Immature natural killer cell (primary cell): Measurements from ENCODE around the gene PPP1R9A. TPM values are rescaled to one million over a fixed set of nuclear protein-coding genes. Genes with fewer than 3 reads are reported as not detected.

ENCODE experiments used
- DNase-seq, 3 donors: peaks; one replicate each; pipeline ENCODE4 v3.0.0; 2022; ENCODE audit warnings: mixed read lengths in 1 of 3
- H3K27ac Mint-ChIP-seq, 6 donors: one replicate each; pipeline ENCODE4 v1.8.0; 2020; ENCODE audit warnings: mixed read lengths in 6 of 6, mild to moderate bottlenecking in 5 of 6, inconsistent platforms in 4 of 6, moderate library complexity in 3 of 6
- H3K27me3 Mint-ChIP-seq, 3 donors: one replicate each; pipeline ENCODE4 v1.8.0; 2020 to 2021; ENCODE audit warnings: low read depth in 3 of 3, mild to moderate bottlenecking in 3 of 3, mixed read lengths in 3 of 3, moderate library complexity in 3 of 3, inconsistent platforms in 1 of 3
- H3K36me3 Mint-ChIP-seq, 3 donors: one replicate each; pipeline ENCODE4 v1.8.0; 2020; ENCODE audit warnings: mixed read lengths in 3 of 3, inconsistent platforms in 2 of 3, mild to moderate bottlenecking in 2 of 3
- H3K4me1 Mint-ChIP-seq, 2 donors: one replicate each; pipeline ENCODE4 v1.8.0; 2020; ENCODE audit warnings: inconsistent platforms in 2 of 2, mild to moderate bottlenecking in 2 of 2, mixed read lengths in 2 of 2, moderate library complexity in 1 of 2
- H3K4me3 Mint-ChIP-seq, 5 donors: one replicate each; pipeline ENCODE4 v1.8.0; 2020; ENCODE audit warnings: mild to moderate bottlenecking in 5 of 5, mixed read lengths in 5 of 5, inconsistent platforms in 3 of 5, moderate library complexity in 3 of 5
- H3K9me3 Mint-ChIP-seq, 6 donors: one replicate each; pipeline ENCODE4 v1.8.0; 2020; ENCODE audit warnings: mild to moderate bottlenecking in 6 of 6, mixed read lengths in 6 of 6, inconsistent platforms in 4 of 6, moderate library complexity in 3 of 6
- polyA plus RNA-seq, 3 donors: library from polyadenylated mRNA; unstranded; fragments of 300-500 nt; fragmentation: Illumina TruSeq; gene quantifications; one replicate each; pipeline ENCODE4 v1.2.3, GENCODE V29; 2021

Gene PPP1R9A
- polyA plus RNA-seq, 3 donors from 2014 or later, result 0.92 to 12.2 (median 5.5) TPM

DNA sequence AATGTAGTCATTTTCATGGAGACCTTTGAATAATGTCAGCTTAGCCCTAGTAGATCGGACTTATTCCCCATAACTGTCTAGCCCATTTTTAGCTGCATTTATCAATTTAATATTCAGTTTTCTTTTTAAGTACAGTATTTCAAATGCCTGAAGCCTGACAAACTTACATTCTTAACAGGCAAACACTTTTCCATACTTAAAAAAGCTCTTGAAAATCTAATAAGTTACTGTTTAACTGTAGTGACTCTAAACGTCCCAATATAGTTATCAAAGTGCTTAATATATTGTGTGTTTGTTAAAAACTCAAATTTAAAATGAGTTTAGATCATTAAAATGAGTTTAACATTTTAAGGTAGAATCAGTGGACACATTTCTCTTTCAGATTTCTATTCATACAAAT, 372.0 kb downstream of the PPP1R9A start:
- no peak for DNase-seq
- H3K36me3 Mint-ChIP-seq, result peaks cover 0 to 2% (median 0%) of the 10 kb centered on the region in 3 donors
- H3K4me3 Mint-ChIP-seq, result no peak overlapping the region
- H3K27me3 Mint-ChIP-seq, result peaks cover 0 to 5% (median 0%) of the 10 kb centered on the region in 3 donors
- H3K4me1 Mint-ChIP-seq, result no peaks in the 10 kb centered on the region
- no peak overlapping the region for H3K27ac Mint-ChIP-seq
- H3K9me3 Mint-ChIP-seq, result no peaks in the 10 kb centered on the region

DNA sequence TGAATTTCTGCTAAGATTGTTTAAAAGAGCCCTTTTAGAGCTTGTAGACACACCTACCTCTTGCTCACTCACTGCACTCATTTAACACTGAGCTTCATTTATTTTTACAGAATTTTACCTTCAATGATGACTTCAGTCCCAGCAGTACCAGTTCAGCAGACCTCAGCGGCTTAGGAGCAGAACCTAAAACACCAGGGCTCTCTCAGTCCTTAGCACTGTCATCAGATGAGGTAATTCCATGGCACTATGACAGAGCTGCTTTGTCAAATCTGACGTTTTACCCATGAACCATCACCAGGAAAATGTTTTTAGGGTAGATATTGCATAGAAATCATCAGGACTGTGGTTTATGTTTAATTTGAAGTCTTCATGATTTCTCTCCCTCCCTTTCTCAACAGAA, 378.7 kb downstream of the PPP1R9A start:
- Mint-ChIP-seq H3K27me3 (peaks cover 0 to 3% (median 0%) of the 10 kb centered on the region in 3 donors), H3K4me1 (peaks cover 11 to 19% of the 10 kb centered on the region in 2 donors)

GRCh38 chr7:95290166-95290830, 382.9 kb downstream of the PPP1R9A start:
- no peaks in the 10 kb centered on the region for H3K9me3 Mint-ChIP-seq
- peaks cover 0 to 2% (median 2%) of the 10 kb centered on the region in 3 donors for H3K27me3 Mint-ChIP-seq
- peaks cover 11 to 35% of the 10 kb centered on the region in 2 donors for H3K4me1 Mint-ChIP-seq
- no peak for DNase-seq
- peak overlapping the region in 4 of 6 donors; percentile 8 to 68 (median 44) for H3K27ac Mint-ChIP-seq
- peak overlapping the region in 2 of 5 donors; percentile 10 to 69 for H3K4me3 Mint-ChIP-seq
- peaks cover 0 to 27% (median 7%) of the 10 kb centered on the region in 3 donors for H3K36me3 Mint-ChIP-seq

More for the DNA sequence above, 378.7 kb downstream of the PPP1R9A start:
- DNase-seq, result no peak
- H3K27ac Mint-ChIP-seq, result no peak overlapping the region
- no peaks in the 10 kb centered on the region for H3K9me3 Mint-ChIP-seq
- peaks cover 0 to 22% (median 7%) of the 10 kb centered on the region in 3 donors for H3K36me3 Mint-ChIP-seq
- no peak overlapping the region for H3K4me3 Mint-ChIP-seq

GRCh38 chr7:95295397-95295796, 388.0 kb downstream of the PPP1R9A start:
- Mint-ChIP-seq H3K27ac (no peak overlapping the region), H3K4me3 (no peak overlapping the region), H3K36me3 (peaks cover 0 to 7% (median 0%) of the 10 kb centered on the region in 3 donors), H3K27me3 (peaks cover 0 to 4% (median 2%) of the 10 kb centered on the region in 3 donors), H3K9me3 (no peaks in the 10 kb centered on the region), H3K4me1 (peaks cover 6 to 23% of the 10 kb centered on the region in 2 donors)
- DNase-seq, result no peak

DNA sequence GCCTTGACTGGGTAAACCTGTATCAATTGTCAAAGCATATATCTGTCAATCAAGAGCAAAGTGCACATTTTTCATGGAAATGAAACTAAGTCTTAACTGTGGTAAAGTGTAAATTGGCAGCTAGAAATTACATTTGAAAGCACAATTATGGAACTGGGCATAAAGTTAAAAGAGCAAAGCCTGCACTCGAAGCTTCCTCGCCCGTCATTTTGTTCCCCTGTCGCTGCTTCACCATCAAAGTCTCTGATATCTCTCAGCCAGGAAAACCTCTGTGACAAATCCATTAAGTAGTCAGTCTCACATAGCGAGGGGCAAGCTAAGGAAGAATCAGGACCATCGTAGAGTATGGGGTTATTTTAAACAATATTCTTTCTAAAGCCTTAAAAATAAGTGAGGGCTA, 389.1 kb downstream of the PPP1R9A start:
- Mint-ChIP-seq H3K4me3 (no peak overlapping the region), H3K4me1 (peaks cover 0 to 13% of the 10 kb centered on the region in 2 donors), H3K9me3 (no peaks in the 10 kb centered on the region), H3K27ac (no peak overlapping the region), H3K27me3 (peaks cover 0 to 4% (median 0%) of the 10 kb centered on the region in 3 donors), H3K36me3 (peaks cover 0 to 2% (median 0%) of the 10 kb centered on the region in 3 donors)
- no peak for DNase-seq

DNA sequence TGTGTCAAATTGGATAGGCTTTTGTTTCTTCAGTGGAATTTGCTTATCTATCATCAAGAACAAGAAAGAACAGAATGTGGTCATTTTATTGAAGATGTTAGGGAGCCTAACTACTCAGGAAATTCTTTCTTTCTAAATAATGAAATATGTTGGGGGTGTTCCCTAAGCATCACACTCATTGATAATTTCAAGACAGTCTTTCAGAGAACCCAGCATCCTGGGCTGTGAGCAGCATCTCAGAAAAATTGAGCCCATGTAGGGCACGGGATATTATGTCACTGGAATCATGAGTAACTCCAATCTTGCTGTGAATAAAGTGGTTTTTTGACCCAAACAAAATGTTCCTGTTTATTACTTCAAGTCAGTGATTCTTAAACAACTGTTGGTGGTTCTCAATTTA, 389.6 kb downstream of the PPP1R9A start:
- DNase-seq, result no peak
- Mint-ChIP-seq H3K27ac (no peak overlapping the region), H3K9me3 (no peaks in the 10 kb centered on the region), H3K27me3 (peaks cover 0 to 4% (median under 1%) of the 10 kb centered on the region in 3 donors), H3K4me1 (peaks cover 0 to 9% of the 10 kb centered on the region in 2 donors), H3K4me3 (no peak overlapping the region), H3K36me3 (no peaks in the 10 kb centered on the region)

GRCh38 chr7:95298091-95298490, 390.7 kb downstream of the PPP1R9A start:
- no peak for DNase-seq
- H3K4me1 Mint-ChIP-seq, result peaks cover 0 to 6% of the 10 kb centered on the region in 2 donors
- H3K9me3 Mint-ChIP-seq, result no peaks in the 10 kb centered on the region
- H3K27me3 Mint-ChIP-seq, result peaks cover 1 to 4% (median 2%) of the 10 kb centered on the region in 3 donors
- no peak overlapping the region for H3K27ac Mint-ChIP-seq
- no peak overlapping the region for H3K4me3 Mint-ChIP-seq
- no peaks in the 10 kb centered on the region for H3K36me3 Mint-ChIP-seq

- Mint-ChIP-seq H3K4me3 (no peak overlapping the region), H3K9me3 (no peaks in the 10 kb centered on the region), H3K27ac (no peak overlapping the region), H3K4me1 (no peaks in the 10 kb centered on the region), H3K27me3 (peaks cover 0 to 5% (median 2%) of the 10 kb centered on the region in 3 donors), H3K36me3 (no peaks in the 10 kb centered on the region)
- no peak for DNase-seq
These were observed 395.9 kb downstream of the PPP1R9A start for GRCh38 chr7:95303013-95303905.

GRCh38 chr7:95304990-95305389, 397.6 kb downstream of the PPP1R9A start:
- Mint-ChIP-seq H3K9me3 (no peaks in the 10 kb centered on the region), H3K36me3 (no peaks in the 10 kb centered on the region), H3K4me3 (no peak overlapping the region), H3K27ac (no peak overlapping the region), H3K4me1 (no peaks in the 10 kb centered on the region), H3K27me3 (peaks cover 0 to 5% (median 2%) of the 10 kb centered on the region in 3 donors)
- no peak for DNase-seq

DNA sequence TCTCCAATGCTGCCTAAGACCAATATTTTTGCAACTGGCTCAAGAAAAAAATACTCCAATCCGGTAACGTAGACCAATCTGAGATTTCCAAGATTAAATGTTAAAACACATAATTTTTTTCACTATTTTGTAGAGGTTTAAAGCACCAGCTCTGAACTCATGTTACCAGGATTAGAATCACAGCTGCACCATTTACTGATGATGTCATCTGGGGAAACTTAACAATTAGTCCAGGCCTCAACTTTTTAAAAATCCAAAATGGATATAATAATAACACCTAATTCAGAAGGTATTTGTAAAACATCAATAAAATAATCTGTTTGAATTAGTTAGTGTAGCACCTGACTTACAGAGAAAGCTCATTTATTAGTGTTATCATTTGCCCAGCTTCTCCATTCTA, 402.6 kb downstream of the PPP1R9A start:
- Mint-ChIP-seq H3K27me3 (peaks cover 0 to 6% (median 2%) of the 10 kb centered on the region in 3 donors), H3K36me3 (no peaks in the 10 kb centered on the region), H3K4me1 (no peaks in the 10 kb centered on the region), H3K9me3 (peaks cover 0 to 2% (median 0%) of the 10 kb centered on the region in 6 donors), H3K27ac (no peak overlapping the region), H3K4me3 (no peak overlapping the region)
- no peak for DNase-seq

GRCh38 chr7:95311389-95311788, 404.0 kb downstream of the PPP1R9A start:
- H3K9me3 Mint-ChIP-seq, result peaks cover 0 to 2% (median 0%) of the 10 kb centered on the region in 6 donors
- no peak overlapping the region for H3K27ac Mint-ChIP-seq
- H3K4me1 Mint-ChIP-seq, result no peaks in the 10 kb centered on the region
- peaks cover 0 to 6% (median 2%) of the 10 kb centered on the region in 3 donors for H3K27me3 Mint-ChIP-seq
- no peak overlapping the region for H3K4me3 Mint-ChIP-seq
- DNase-seq, result no peak
- no peaks in the 10 kb centered on the region for H3K36me3 Mint-ChIP-seq

DNA sequence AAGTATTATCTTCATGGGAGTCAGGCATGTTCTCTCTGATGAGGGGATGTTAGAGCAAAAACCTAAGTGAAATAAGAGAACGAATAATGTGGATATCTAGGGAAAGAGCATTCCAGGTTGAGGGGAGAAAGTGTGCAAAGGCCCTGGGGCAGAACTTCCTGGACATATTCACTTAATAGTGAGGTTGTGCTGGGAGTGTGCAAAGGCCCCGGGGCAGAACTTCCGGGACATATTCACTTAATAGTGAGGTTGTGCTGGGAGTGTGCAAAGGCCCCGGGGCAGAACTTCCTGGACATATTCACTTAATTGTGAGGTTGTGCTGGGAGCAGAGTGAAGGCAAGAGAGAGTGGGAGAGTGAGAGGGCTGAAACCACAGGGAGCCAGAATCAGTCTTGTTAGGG, 405.2 kb downstream of the PPP1R9A start:
- DNase-seq, result no peak
- Mint-ChIP-seq H3K4me3 (no peak overlapping the region), H3K9me3 (peaks cover 0 to 2% (median 0%) of the 10 kb centered on the region in 6 donors), H3K27ac (no peak overlapping the region), H3K36me3 (no peaks in the 10 kb centered on the region), H3K27me3 (peaks cover 0 to 6% (median 2%) of the 10 kb centered on the region in 3 donors), H3K4me1 (no peaks in the 10 kb centered on the region)

DNA sequence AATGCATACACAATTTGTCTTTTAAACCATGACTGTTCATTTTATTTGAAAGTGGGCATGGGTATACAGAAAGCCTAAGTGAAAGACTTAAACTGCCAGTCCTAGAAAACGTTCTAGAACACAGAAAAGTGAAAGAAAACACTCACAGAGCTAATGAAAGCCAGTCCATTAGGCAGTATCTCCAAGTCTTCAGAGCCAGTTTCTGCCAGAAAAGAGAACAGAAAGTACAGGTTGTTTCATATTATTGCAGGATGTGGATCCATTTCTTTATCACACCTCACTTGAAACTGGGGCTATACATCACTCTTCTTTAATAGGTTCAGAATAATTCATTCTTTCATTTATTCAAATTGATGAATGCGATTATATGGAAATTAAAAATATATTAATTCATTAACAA, 409.2 kb downstream of the PPP1R9A start:
- no peak overlapping the region for H3K27ac Mint-ChIP-seq
- H3K4me1 Mint-ChIP-seq, result no peaks in the 10 kb centered on the region
- no peak overlapping the region for H3K4me3 Mint-ChIP-seq
- DNase-seq, result no peak
- H3K36me3 Mint-ChIP-seq, result no peaks in the 10 kb centered on the region
- H3K9me3 Mint-ChIP-seq, result peaks cover 0 to 1% (median 0%) of the 10 kb centered on the region in 6 donors
- H3K27me3 Mint-ChIP-seq, result peaks cover 1 to 7% (median 6%) of the 10 kb centered on the region in 3 donors

GRCh38 chr7:95317546-95317945, 410.2 kb downstream of the PPP1R9A start:
- no peaks in the 10 kb centered on the region for H3K9me3 Mint-ChIP-seq
- no peak for DNase-seq
- no peak overlapping the region for H3K4me3 Mint-ChIP-seq
- no peak overlapping the region for H3K27ac Mint-ChIP-seq
- H3K36me3 Mint-ChIP-seq, result no peaks in the 10 kb centered on the region
- peaks cover 2 to 7% (median 6%) of the 10 kb centered on the region in 3 donors for H3K27me3 Mint-ChIP-seq
- no peaks in the 10 kb centered on the region for H3K4me1 Mint-ChIP-seq
